HL-60 (cell line): ENCODE data around the gene KCNK5.

ENCODE experiments used
- CTCF ChIP-seq: IDR thresholded peaks from one replicate; pipeline ENCODE4 v1.5.1; 2011; ENCODE audit warnings: low read length, control low read depth, inconsistent platforms; ENCODE audit not compliant: insufficient read depth
- GABPA ChIP-seq: IDR thresholded peaks from 2 replicates; pipeline ENCODE4 v1.6.1; 2012; ENCODE audit warnings: low read depth
- POLR2AphosphoS5 ChIP-seq: IDR thresholded peaks from 2 replicates; pipeline ENCODE4 v1.6.1; 2012; ENCODE audit warnings: low read depth
- REST ChIP-seq: IDR thresholded peaks from 2 replicates; pipeline ENCODE4 v1.6.1; 2012; ENCODE audit warnings: low read depth; ENCODE audit not compliant: insufficient replicate concordance

- TF ChIP-seq GABPA (no peak), CTCF (no peak), REST (no peak), POLR2AphosphoS5 (no peak)
These were observed 19.4 kb downstream of the KCNK5 start for GRCh38 chr6:39209911-39210310.
